Measurements from ENCODE around the gene C5. TPM values are rescaled to one million over a fixed set of nuclear protein-coding genes. Genes with fewer than 3 reads are reported as not detected.

The C5 gene
- total RNA-seq, 1 experiment from 2014 or later: 0.57 TPM

DNA sequence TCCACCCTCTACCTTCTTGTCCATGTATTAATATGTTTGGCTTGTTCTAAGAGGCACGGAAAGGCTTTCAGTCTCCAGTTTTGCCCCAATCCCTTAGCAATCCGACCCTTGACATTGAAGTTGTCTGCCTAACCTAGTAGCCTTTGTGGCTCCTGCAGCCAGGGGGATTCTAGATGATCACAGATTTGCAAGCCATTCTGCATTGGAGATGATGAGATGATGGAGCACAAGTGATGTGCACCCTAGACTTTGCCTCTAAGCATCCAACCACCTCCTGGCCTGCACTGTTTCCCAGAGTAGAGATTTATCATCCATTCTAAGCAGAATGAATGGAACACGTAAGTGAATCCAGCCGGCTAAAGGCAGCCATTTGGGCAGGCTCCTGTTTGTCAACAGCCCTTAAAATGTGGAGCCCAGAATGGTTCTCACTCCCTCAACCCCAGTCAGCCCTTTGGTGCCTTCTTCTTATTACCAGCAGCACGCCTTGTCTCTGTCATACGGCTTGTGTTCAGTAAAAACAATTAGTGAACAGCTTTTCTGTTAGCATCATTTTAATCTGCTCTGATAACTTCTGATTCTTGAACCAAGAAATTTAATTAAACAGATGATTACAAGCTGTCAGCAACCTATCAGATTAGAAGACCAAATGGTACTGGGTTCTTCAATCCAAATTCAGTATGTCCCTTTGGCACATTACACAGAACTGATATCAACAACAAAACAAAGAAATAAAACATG, 117.8 kb downstream of the C5 start:
- Mint-ChIP-seq H3K9me3 (no peaks in the 10 kb centered on the region), H3K4me1 (peaks cover 11% of the 10 kb centered on the region), H3K4me3 (no peak overlapping the region), H3K27me3 (ENCODE audit: low read depth) (peaks cover 18% of the 10 kb centered on the region), H3K27ac (no peak overlapping the region), H3K36me3 (no peaks in the 10 kb centered on the region)
- no peak for TF ChIP-seq RELA (CRISPR knock-in tag; IDR thresholded peaks at IDR 0.05; ENCODE audit: borderline replicate concordance)
- TF ChIP-seq ZNF396 (CRISPR knock-in tag; IDR thresholded peaks at IDR 0.05; ENCODE audit: borderline replicate concordance): no peak
- no peak for TF ChIP-seq ZNF219 (CRISPR knock-in tag; IDR thresholded peaks at IDR 0.05; ENCODE audit: borderline replicate concordance)
- TF ChIP-seq, protein P1, sequence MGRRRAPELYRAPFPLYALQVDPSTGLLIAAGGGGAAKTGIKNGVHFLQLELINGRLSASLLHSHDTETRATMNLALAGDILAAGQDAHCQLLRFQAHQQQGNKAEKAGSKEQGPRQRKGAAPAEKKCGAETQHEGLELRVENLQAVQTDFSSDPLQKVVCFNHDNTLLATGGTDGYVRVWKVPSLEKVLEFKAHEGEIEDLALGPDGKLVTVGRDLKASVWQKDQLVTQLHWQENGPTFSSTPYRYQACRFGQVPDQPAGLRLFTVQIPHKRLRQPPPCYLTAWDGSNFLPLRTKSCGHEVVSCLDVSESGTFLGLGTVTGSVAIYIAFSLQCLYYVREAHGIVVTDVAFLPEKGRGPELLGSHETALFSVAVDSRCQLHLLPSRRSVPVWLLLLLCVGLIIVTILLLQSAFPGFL (CRISPR knock-in tag; IDR thresholded peaks at IDR 0.05; ENCODE audit: borderline replicate concordance): no peak
- TF ChIP-seq, protein P2, sequence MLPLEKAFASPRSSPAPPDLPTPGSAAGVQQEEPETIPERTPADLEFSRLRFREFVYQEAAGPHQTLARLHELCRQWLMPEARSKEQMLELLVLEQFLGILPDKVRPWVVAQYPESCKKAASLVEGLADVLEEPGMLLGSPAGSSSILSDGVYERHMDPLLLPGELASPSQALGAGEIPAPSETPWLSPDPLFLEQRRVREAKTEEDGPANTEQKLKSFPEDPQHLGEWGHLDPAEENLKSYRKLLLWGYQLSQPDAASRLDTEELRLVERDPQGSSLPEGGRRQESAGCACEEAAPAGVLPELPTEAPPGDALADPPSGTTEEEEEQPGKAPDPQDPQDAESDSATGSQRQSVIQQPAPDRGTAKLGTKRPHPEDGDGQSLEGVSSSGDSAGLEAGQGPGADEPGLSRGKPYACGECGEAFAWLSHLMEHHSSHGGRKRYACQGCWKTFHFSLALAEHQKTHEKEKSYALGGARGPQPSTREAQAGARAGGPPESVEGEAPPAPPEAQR (CRISPR knock-in tag; IDR thresholded peaks at IDR 0.05): no peak
- TF ChIP-seq, protein P3, sequence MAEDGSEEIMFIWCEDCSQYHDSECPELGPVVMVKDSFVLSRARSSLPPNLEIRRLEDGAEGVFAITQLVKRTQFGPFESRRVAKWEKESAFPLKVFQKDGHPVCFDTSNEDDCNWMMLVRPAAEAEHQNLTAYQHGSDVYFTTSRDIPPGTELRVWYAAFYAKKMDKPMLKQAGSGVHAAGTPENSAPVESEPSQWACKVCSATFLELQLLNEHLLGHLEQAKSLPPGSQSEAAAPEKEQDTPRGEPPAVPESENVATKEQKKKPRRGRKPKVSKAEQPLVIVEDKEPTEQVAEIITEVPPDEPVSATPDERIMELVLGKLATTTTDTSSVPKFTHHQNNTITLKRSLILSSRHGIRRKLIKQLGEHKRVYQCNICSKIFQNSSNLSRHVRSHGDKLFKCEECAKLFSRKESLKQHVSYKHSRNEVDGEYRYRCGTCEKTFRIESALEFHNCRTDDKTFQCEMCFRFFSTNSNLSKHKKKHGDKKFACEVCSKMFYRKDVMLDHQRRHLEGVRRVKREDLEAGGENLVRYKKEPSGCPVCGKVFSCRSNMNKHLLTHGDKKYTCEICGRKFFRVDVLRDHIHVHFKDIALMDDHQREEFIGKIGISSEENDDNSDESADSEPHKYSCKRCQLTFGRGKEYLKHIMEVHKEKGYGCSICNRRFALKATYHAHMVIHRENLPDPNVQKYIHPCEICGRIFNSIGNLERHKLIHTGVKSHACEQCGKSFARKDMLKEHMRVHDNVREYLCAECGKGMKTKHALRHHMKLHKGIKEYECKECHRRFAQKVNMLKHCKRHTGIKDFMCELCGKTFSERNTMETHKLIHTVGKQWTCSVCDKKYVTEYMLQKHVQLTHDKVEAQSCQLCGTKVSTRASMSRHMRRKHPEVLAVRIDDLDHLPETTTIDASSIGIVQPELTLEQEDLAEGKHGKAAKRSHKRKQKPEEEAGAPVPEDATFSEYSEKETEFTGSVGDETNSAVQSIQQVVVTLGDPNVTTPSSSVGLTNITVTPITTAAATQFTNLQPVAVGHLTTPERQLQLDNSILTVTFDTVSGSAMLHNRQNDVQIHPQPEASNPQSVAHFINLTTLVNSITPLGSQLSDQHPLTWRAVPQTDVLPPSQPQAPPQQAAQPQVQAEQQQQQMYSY (CRISPR knock-in tag; IDR thresholded peaks at IDR 0.05): no peak
- no peak for TF ChIP-seq ZNF138 (CRISPR knock-in tag; conservative IDR thresholded peaks at IDR 0.05)
- ATAC-seq (no peak), DNase-seq (ENCODE audit: low spot score) (no peak)
- ChIA-PET CTCF (no interaction called here), POLR2A (no interaction called here)

DNA sequence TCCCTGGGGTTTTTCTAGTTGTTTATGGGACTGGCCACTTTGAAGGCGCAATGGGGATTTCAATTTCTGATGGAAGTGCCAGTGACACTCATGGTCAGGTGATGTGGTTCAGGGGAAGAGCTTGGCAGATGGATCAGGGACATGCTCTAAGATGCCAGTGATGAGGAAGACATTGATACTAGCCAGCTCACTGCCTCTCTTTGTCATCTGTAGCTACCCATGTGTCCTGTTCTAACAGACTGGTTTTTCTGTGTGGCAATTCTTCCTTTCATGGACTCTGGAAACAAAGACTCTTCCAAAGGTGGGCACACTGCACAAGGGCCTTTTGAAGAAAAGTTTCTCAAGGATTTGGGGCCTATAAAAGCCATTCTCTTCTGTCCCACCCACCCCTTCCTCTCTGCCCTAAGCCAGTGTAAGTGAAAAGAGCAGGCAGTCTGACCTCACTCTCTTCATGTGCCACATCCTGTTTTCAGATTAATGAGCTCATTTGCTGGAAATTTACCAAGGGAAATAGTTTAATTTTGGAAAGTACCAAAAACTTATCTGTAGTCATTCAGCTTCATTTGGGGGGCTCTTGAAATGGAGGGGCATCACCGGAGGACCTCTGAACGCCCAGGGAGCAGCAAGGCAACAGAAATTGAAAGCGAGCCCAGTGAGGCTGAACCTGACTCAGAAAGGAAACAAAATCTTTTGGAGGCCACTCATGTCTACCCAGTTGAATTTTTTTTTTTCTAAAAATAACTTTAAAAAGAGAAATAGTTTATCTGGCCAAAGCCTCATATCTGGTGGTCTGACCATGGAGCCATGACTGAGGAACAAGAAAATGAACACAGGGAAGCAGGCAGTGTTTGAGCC, 118.6 kb downstream of the C5 start:
- no peak overlapping the region for H3K4me3 Mint-ChIP-seq
- no peak for ATAC-seq
- TF ChIP-seq SOX15 (CRISPR knock-in tag; IDR thresholded peaks at IDR 0.05) (no peak), NFE2L1 (CRISPR knock-in tag; IDR thresholded peaks at IDR 0.05) (no peak), ZNF671 (CRISPR knock-in tag; IDR thresholded peaks at IDR 0.05) (no peak), ZNF263 (CRISPR knock-in tag; IDR thresholded peaks at IDR 0.05; ENCODE audit: low read depth) (no peak), GABPB1 (CRISPR knock-in tag; IDR thresholded peaks at IDR 0.05) (no peak), MXD4 (CRISPR knock-in tag; IDR thresholded peaks at IDR 0.05; ENCODE audit: borderline replicate concordance) (no peak), ZNF121 (CRISPR knock-in tag; IDR thresholded peaks at IDR 0.05) (no peak)
- TF ChIP-seq, protein P4, sequence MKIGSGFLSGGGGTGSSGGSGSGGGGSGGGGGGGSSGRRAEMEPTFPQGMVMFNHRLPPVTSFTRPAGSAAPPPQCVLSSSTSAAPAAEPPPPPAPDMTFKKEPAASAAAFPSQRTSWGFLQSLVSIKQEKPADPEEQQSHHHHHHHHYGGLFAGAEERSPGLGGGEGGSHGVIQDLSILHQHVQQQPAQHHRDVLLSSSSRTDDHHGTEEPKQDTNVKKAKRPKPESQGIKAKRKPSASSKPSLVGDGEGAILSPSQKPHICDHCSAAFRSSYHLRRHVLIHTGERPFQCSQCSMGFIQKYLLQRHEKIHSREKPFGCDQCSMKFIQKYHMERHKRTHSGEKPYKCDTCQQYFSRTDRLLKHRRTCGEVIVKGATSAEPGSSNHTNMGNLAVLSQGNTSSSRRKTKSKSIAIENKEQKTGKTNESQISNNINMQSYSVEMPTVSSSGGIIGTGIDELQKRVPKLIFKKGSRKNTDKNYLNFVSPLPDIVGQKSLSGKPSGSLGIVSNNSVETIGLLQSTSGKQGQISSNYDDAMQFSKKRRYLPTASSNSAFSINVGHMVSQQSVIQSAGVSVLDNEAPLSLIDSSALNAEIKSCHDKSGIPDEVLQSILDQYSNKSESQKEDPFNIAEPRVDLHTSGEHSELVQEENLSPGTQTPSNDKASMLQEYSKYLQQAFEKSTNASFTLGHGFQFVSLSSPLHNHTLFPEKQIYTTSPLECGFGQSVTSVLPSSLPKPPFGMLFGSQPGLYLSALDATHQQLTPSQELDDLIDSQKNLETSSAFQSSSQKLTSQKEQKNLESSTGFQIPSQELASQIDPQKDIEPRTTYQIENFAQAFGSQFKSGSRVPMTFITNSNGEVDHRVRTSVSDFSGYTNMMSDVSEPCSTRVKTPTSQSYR (CRISPR knock-in tag; IDR thresholded peaks at IDR 0.05): no peak
- TF ChIP-seq, protein P5, sequence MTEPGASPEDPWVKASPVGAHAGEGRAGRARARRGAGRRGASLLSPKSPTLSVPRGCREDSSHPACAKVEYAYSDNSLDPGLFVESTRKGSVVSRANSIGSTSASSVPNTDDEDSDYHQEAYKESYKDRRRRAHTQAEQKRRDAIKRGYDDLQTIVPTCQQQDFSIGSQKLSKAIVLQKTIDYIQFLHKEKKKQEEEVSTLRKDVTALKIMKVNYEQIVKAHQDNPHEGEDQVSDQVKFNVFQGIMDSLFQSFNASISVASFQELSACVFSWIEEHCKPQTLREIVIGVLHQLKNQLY (CRISPR knock-in tag; IDR thresholded peaks at IDR 0.05): no peak
- TF ChIP-seq, protein P6, sequence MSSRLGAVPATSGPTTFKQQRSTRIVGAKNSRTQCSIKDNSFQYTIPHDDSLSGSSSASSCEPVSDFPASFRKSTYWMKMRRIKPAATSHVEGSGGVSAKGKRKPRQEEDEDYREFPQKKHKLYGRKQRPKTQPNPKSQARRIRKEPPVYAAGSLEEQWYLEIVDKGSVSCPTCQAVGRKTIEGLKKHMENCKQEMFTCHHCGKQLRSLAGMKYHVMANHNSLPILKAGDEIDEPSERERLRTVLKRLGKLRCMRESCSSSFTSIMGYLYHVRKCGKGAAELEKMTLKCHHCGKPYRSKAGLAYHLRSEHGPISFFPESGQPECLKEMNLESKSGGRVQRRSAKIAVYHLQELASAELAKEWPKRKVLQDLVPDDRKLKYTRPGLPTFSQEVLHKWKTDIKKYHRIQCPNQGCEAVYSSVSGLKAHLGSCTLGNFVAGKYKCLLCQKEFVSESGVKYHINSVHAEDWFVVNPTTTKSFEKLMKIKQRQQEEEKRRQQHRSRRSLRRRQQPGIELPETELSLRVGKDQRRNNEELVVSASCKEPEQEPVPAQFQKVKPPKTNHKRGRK (CRISPR knock-in tag; IDR thresholded peaks at IDR 0.05; ENCODE audit: borderline replicate concordance): no peak
- TF ChIP-seq, protein P7, sequence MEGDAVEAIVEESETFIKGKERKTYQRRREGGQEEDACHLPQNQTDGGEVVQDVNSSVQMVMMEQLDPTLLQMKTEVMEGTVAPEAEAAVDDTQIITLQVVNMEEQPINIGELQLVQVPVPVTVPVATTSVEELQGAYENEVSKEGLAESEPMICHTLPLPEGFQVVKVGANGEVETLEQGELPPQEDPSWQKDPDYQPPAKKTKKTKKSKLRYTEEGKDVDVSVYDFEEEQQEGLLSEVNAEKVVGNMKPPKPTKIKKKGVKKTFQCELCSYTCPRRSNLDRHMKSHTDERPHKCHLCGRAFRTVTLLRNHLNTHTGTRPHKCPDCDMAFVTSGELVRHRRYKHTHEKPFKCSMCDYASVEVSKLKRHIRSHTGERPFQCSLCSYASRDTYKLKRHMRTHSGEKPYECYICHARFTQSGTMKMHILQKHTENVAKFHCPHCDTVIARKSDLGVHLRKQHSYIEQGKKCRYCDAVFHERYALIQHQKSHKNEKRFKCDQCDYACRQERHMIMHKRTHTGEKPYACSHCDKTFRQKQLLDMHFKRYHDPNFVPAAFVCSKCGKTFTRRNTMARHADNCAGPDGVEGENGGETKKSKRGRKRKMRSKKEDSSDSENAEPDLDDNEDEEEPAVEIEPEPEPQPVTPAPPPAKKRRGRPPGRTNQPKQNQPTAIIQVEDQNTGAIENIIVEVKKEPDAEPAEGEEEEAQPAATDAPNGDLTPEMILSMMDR (IDR thresholded peaks at IDR 0.05): no peak
- TF ChIP-seq, protein P8, sequence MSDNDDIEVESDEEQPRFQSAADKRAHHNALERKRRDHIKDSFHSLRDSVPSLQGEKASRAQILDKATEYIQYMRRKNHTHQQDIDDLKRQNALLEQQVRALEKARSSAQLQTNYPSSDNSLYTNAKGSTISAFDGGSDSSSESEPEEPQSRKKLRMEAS (CRISPR knock-in tag; IDR thresholded peaks at IDR 0.05): no peak

More for the DNA sequence above, 118.6 kb downstream of the C5 start:
- H3K9me3 Mint-ChIP-seq: no peaks in the 10 kb centered on the region
- no peak for DNase-seq (ENCODE audit: low spot score)
- ChIA-PET POLR2A (no interaction called here), CTCF (no interaction called here)
- H3K36me3 Mint-ChIP-seq: no peaks in the 10 kb centered on the region
- peaks cover 16% of the 10 kb centered on the region for H3K4me1 Mint-ChIP-seq
- H3K27me3 Mint-ChIP-seq (ENCODE audit: low read depth): peaks cover 24% of the 10 kb centered on the region
- no peak overlapping the region for H3K27ac Mint-ChIP-seq

All from WTC11 (cell line).